Medulla oblongata (tissue), 1 donor: Measurements from ENCODE around the gene MS4A3.
"Not testable (repeated sequence)": the region's sequence is repeated elsewhere in the genome, so short reads cannot be mapped to it uniquely, and the experiment has no call there.

Source experiments
- DNase-seq: peaks from one replicate; pipeline ENCODE4 v3.0.0-alpha.2; 2015; ENCODE audit errors: extremely low spot score

The MS4A3 gene, protein sequence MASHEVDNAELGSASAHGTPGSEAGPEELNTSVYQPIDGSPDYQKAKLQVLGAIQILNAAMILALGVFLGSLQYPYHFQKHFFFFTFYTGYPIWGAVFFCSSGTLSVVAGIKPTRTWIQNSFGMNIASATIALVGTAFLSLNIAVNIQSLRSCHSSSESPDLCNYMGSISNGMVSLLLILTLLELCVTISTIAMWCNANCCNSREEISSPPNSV

DNA sequence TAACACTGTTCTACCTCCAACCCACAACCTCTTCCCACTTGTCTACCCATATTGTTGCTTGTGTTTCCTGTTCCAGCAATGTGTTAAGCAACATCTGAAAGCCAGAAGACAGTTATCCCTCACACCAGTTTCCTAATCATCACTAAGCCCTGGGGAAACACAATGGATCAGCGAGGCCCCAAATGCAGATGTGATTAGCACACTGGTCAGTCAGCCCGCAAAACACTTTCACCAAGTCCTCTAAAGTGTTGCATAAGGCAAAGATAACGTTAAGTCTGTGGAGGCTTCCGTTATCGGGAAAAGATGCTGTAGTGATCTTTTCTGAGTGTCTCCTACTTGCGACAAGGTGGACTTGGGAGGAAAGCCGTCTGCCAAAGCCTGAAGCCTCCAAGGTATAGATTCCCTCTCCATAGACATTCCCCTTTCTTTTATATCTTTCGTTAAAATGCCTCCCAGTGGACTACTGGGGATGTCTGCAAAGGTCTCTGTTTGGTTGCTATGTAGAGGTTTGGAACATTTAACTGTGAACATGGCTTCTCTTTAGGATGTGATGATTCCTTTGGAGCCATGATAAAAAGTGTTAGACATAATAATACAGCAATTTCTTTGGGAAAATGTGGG is at the start of gene MS4A3:
MS4A3 (plus strand) TSS at position 317 of the 621 bp plus-strand sequence. CDS start 4,496 bp downstream, outside the sequence.
- no peak for DNase-seq

DNA sequence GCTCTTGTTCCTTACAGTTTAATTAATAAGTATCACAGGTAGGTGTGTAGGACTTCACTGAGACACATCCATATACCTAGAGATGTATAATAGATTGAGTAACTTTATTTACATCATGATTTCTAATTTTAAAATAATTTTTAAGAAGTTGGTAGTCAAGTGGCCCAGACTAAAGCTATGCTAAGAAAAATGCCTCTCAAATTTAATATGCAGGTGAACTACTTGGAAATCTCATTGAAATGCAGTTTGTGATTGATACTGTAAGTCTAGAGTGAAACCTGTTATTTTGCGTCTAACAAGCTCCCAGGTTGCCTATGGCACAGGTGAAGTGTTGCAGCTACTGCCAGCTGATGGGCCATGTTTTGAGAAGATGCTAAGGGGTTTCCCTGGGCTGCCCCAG is 39.6 kb upstream of the MS4A3 start, which contains the start of gene OOSP4B:
OOSP4B (plus strand) TSS at position 301 of the 400 bp plus-strand sequence.
- no peak for DNase-seq

DNA sequence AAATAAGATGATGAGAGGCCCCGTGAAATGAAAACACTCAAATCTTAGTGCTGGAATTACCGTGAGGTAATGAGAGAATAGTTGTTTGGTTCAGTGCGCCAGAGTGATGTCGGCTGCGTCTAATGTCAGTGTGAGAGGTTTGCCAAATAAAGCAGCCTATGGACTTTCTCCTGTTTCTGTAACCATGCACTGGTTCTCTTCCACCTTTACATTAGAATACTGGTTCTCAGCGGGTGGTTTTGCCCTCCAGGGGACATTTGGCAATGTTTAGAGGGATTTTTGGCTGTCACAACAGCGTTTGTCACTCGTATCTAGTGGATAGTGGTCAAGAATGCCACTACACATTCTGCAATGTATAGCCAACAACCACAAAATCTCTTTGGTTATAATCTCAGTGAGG is 38.4 kb upstream of the MS4A3 start:
- DNase-seq = no peak

DNA sequence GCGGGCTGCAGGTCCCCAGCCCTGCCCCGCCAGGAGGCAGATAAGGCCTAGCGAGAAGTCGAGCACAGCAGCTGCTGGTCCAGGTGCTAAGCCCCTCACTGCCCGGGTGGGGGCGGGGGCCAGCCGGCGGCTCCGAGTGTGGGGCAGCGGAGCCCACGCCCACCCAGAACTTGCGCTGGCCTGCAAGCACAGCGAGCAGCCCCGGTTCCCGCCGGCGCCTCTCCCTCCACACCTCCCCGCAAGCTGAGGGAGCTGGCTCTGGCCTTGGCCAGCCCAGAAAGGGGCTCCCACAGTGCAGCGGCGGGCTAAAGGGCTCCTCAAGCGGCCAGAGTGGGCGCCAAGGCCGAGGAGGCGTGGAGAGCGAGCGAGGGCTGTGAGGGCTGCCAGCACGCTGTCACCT is 36.1 kb upstream of the MS4A3 start:
- DNase-seq = not testable (repeated sequence)

DNA sequence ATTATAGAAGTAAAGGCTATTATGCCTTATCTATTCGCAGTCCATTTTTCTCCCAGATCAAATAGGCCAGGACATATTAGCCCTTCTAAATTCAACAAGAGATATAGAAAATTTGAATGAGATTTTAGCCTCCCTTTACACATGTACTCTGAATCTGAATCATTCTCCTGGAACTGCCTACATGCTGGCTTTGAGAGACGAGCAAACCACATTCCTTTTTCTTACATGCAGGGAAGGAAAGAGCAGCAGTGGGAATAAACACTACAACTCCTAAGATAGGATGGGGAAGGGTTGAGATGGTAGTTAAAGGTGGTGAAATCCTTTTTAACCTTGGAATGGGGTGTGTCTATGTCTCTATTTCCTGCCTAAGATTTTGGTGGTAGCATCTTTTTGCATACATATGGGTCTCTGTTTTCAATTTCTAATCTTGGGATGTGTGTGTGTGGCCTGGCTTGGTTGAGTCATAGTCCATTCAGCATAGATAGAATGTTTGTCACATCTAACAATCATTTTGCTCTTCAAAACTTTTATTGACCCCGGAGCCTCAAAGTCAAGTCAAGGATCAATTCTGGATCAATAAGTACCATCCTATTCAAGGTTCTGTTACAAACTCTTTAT is 27.3 kb upstream of the MS4A3 start:
- DNase-seq = no peak

DNA sequence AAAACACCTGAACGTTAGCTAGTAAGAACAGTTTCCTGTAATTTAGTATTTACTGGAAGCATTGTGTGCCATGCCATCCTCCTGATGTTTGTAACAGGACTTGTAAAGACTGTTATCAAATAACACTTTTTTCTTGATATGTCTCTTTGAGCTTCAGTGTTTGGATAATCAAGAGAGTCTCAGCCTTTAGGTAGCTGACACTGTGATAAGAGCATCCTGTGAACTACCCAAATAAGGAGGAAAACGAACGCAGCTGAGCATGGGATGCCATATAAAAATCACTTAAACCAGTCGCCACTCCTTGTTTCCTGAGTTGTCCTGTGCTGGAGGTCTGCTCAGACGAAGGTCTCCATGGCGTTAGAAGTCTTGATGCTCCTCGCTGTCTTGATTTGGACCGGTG is 16.4 kb upstream of the MS4A3 start, which contains the start of gene OOSP2:
OOSP2 (plus strand) TSS at position 301 of the 400 bp plus-strand sequence; CDS start at position 352, 51 bp downstream.
- DNase-seq = no peak

DNA sequence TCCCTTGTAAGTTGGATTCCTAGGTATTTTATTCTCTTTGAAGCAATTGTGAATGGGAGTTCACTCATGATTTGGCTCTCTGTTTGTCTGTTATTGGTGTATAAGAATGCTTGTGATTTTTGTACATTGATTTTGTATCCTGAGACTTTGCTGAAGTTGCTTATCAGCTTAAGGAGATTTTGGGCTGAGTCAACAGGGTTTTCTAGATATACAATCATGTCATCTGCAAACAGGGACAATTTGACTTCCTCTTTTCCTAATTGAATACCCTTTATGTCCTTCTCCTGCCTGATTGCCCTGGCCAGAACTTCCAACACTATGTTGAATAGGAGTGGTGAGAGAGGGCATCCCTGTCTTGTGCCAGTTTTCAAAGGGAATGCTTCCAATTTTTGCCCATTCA is 6.0 kb upstream of the MS4A3 start:
- not testable (repeated sequence) for DNase-seq

DNA sequence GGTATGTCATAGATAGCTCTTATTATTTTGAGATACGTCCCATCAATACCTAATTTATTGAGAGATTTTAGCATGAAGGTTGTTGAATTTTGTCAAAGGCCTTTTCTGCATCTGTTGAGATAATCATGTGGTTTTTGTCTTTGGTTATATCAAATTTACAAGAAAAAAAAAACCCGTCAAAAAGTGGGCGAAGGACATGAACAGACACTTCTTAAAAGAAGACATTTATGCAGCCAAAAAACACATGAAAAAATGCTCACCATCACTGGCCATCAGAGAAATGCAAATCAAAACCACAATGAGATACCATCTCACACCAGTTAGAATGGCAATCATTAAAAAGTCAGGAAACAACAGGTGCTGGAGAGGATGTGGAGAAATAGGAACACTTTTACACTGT is 5.6 kb upstream of the MS4A3 start:
- DNase-seq = not testable (repeated sequence)

DNA sequence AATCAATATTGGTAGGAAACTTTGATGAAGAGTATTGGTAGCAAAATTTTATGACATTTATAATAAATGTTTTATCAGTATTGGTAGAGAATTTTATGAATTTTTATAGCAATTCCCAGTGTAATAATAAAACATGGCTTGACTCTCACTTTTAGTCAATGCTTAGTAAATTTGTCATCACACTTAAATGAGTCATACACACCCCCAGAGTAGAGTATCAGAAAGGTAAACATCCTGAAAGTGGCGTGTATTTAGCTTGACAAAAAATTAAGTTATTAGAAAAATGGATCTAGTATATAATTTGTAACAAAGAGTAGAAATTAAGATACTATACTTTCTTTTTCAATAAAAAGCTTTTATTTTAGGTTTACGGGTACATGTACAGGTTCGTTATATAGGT is 2.6 kb downstream of the MS4A3 start:
- DNase-seq = no peak

DNA sequence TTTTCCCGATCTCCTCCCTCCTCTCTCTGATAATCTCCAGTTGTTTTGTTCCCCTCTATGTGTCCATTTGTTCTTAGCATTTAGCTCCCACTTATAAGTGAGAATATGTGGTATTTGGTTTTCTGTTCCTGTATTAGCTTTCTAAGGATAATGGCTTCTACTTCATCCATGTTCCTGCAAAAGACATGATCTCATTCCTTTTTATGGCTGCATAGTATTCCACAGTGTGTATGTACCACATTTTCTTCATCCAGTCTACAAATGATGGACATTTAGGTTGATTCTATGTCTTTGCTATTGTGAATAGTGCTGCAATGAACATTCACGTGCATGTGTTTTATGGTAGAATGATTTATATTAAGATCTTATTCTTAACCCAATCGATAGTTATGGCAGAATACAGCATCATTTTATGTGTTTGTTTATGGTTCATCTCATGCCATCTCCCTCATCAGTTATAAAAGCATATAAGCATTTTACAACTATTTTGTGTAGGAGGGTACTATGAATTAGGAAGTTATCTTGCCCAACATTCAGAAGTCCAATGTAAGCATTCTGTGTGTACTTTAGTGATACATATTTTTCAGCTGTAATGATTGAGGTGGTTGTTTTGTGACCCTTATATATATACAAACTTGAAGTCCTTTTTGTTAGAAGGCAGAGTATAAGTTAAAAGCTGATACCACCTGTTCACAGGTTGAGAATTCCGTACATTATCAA is 3.2 kb downstream of the MS4A3 start:
- no peak for DNase-seq

DNA sequence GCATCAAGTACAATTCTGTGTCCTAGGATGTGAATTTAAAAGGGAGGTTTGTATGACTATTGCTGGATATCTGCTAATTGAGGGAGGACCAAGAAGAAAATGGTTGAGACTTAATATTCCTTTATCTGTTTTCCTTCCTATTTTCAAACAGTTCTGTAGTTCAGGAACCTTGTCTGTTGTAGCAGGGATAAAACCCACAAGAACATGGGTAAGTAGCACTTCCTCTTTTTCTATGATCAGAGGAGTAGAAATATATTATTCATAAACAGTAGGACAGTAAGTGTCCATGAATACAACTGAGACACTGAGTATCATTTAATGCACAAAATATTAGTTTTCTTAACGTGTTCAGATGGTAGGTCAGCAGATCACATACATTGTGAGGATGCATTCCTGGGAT is 7.6 kb downstream of the MS4A3 start:
- DNase-seq = no peak

DNA sequence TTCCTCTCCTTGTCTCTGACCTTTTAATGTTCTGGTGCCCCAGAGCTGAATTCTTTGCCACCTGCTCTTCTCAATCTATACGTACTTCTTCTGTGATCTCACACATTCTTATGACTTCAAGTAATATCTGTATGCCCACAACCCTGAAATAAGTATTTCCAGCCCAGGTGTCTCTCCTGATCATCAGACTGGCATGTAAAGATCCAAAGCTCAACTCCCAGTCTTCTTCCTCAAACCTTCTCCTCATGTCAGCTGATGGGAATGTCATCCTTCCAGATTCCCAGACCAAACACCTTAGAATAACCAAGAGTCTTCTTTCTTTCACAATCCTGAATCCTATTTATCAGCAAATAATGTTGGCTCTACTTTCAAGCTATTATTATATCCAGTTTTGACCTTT is 9.3 kb downstream of the MS4A3 start:
- DNase-seq = no peak

DNA sequence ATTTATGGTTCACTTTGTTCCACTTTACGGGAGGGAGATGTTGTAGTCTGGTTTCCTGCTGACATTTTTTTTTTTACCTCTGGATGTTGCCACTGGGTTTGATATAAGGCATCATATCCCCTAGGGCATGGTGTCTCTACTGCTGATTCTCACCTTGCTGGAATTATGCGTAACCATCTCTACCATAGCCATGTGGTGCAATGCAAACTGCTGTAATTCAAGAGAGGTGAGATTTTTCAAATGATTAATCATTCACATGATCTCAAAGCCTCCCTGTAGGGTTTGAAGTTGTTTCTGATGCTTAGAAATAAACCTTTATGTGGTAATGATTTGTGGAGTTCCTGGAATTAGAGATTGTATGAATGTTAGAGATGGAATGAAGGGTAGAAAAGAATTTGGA is 13.0 kb downstream of the MS4A3 start:
- no peak for DNase-seq

DNA sequence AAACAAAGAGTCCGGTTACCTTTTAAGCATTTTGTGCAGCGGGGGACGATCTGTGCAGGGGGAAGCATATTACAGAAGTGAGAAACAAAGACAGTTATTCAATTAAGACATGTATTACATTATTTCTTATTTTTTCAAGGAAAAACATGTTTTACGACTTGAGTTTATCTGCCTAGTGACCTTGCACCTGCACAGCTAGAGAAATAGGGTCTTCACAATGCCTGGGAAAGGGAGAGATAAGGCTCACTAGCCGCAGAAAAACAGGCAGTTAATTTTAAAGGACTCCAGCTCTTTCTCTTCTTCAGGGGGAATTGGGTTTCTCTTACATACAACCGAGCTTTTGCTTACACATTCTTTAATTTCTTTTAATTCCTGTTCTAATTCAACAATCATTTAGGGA is 15.2 kb downstream of the MS4A3 start:
- not testable (repeated sequence) for DNase-seq

DNA sequence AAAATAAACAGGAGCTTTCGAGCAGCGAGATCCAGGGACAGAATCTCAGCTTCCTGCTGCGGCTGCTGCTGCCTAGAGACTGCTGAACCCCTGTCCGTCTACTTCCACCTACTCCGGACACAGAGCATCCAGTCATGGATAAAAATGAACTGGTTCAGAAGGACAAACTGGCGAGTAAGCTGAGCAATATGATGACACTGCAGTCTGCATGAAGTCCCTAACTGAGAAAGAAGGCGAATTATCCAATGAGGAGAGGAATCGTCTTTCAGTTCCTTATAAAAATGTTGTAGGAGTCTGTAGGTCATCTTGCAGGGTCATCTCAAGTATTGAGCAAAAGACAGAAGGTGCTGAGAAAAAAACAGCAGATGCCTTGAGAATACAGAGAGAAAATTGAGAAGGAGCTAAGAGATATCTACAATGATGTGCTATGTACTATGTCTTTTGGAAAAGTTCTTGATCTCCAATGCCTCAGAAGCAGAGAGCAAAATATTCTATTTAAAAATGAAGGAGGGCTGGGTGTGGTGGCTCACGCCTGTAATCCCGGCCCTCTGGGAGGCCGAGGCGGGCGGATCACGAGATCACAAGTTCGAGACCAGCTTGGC is 20.9 kb downstream of the MS4A3 start:
- no peak for DNase-seq

DNA sequence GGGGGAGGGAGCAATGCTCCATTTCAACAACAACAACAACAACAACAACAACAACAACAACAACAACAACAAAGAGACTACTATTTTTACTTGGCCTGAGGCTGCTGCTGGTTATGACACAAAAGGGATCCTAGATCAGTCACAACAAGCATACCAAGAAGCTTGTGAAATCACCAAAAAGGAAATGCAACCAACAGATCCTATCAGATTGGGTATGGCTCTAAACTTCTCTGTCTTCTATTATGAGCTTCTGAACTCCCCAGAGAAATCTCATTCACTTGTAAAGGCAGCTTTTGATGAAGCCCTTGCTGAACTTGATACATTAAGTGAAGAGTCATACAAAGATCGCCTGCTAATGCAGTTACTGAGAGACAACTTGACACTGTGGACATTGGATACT is 21.5 kb downstream of the MS4A3 start:
- no peak for DNase-seq

DNA sequence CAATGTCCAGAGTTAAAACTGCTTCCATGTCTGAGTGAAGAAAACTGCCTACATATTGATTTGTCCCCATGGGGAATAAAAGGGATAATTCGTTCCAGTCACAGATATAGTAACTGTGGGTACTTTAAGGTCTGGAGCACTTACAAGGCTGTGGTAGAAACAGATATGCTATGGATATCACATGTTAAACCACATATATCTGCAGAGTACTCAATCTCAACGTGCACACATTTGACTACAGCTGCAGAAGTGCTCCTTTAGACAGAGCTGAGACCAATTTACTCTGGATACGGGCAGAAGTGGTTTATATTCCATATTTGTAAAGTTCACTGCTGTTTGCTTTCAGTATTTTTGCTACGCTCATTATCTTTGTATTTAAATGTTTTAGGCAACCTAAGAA is 22.3 kb downstream of the MS4A3 start:
- no peak for DNase-seq

DNA sequence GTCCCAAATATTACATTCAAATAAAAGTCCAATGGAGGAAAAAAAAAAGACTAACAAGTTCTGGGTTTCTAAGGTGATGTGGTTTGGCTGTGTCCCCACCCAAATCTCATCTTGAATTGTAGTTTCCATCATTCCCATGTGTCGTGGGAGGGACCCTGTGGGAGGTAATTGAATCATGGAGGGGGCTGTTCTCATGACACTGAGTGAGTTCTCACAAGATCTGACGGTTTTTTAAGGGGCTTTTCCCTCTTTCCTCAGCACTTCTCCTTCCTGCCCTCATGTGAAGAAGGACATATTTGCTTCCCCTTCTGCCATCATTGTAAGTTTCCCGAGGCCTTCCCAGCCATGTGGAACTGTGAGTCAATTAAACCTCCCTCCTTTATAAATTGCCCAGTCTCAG is 24.1 kb downstream of the MS4A3 start:
- DNase-seq = no peak

DNA sequence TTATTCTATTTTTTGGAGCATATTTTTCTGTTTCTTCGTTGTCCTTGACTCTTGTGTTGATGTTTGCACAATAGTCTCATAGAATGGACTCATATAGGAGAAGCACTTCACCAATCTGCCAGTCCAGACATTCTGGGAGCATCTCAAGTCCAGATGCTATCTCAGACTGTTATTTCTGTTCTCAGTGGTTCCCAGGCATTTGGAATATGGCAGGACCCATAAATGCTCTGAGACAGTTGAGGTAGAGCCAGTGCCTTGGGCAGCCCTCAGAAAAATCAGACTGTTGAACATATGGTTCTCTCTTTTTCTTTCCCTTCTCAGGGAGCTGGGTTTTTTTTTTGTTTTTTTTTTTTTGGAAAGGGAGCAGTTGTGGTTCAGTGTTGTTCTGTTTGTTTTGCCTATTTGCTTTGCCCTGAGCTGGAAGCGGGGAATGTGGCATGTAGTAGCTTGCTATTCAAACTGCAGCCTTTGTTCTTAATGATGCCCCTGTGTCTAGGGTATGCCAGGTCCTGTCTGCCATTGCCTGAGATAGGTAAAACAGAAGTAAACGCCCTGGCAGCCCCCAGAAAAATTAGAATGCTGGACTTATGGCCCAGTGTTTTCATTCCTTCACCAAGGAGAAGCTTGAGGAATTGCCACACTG is 28.3 kb downstream of the MS4A3 start:
- DNase-seq = no peak

DNA sequence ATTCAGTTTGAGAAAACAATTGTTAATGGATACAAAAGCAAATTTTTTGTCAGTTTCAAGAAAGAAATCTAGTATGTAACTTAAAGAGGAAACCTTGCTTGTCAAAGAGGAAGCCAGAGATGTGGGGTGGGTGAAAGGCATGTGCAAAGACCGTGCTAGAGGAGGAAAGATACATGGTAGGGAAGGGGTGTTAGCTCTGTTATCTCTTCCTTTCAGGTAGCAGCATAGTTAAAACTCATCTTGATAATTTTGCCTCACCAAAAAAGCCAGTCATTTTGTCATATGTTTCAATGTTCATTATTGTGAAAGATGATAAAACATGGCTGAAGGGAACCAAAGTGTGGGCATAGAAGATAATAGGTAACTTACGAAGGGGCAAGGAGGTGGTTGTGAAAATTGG is 29.4 kb downstream of the MS4A3 start:
- DNase-seq = no peak

DNA sequence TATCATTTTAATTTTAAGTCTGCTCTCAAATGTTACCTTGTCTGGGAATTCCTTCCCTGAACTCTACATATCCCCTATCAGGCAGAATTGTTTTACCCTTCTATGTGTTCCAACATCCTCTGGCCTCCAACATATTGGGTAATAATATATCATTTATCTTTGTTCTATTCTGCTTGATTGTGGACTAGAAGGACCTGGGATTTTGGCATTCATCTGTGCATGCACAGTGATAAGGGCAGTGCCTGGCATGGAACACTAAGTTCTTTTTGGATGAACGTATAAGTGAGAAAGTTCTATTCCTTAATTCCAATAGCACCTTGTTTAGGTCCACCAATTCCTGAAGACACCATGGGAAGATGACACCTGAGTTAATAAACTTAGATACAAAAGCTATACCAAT is 30.8 kb downstream of the MS4A3 start:
- DNase-seq = no peak

DNA sequence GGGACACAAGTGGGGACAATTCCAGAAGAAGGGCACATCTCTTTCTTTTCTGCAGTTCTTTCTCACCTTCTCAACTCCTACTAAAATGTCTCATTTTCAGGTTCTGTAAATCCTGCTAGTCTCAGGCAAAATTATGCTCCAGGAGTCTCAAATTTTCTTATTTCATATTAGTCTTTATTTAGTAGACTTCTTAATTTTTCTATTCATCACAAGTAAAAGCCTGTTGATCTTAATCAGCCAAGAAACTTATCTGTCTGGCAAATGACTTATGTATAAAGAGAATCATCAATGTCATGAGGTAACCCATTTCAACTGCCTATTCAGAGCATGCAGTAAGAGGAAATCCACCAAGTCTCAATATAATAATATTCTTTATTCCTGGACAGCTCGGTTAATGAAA is 31.9 kb downstream of the MS4A3 start, which contains the start of gene MS4A2:
MS4A2 (plus strand) TSS at position 301 of the 400 bp plus-strand sequence. CDS start 102 bp downstream, outside the sequence.
- no peak for DNase-seq
